ENCODE data around the gene LIME1.

The LIME1 gene, protein sequence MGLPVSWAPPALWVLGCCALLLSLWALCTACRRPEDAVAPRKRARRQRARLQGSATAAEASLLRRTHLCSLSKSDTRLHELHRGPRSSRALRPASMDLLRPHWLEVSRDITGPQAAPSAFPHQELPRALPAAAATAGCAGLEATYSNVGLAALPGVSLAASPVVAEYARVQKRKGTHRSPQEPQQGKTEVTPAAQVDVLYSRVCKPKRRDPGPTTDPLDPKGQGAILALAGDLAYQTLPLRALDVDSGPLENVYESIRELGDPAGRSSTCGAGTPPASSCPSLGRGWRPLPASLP

GRCh38 chr20:63735859-63736718, at the start of gene LIME1:
Gene LIME1 (plus strand): TSS chr20:63736664. CDS start chr20:63737550, 886 bp downstream.
- no peak for DNase-seq (ENCODE audit: low read depth)

- DNase-seq (ENCODE audit: low read depth): no peak
Observed at GRCh38 chr20:63687419-63688178, 48.9 kb upstream of the LIME1 start.

GRCh38 chr20:63688228-63689045, 48.0 kb upstream of the LIME1 start:
- DNase-seq (ENCODE audit: low read depth): no peak

DNA sequence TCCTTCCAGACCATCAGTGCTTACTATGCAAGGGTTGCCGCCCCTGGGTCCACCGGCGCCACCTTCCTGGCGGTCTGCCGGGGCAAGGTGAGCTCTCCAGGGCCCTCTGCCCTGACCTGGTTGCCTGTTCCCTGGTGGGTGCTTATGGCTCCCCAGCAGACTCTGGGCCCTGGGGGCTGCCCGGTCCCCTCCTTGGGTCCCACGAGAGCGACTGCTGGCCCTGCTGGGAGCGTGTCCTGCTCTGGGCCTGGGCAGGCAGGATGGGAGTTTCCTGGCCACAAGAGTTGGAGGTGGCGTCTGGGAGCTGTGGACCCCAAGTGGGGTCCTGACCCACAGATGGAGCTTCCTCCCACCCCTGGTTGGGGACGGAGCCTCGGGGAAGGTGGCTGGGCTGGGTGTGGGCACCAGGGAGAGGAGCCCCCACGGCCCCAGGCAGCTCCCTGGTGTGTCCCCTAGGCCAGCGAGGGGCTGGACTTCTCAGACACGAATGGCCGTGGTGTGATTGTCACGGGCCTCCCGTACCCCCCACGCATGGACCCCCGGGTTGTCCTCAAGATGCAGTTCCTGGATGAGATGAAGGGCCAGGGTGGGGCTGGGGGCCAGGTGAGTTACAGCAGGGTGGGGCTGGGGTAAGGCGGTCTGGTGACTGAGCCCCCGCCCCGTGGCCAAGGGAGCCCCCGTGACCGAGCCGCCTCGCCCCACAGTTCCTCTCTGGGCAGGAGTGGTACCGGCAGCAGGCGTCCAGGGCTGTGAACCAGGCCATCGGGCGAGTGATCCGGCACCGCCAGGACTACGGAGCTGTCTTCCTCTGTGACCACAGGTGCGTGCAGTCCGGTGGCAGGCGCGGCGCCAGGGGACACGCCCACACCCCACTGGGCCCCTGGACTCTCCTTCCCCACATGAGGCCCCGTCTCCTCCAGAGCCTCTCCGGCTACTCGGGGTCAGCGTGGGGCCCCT, 47.1 kb upstream of the LIME1 start:
- DNase-seq (ENCODE audit: low read depth): no peak

DNA sequence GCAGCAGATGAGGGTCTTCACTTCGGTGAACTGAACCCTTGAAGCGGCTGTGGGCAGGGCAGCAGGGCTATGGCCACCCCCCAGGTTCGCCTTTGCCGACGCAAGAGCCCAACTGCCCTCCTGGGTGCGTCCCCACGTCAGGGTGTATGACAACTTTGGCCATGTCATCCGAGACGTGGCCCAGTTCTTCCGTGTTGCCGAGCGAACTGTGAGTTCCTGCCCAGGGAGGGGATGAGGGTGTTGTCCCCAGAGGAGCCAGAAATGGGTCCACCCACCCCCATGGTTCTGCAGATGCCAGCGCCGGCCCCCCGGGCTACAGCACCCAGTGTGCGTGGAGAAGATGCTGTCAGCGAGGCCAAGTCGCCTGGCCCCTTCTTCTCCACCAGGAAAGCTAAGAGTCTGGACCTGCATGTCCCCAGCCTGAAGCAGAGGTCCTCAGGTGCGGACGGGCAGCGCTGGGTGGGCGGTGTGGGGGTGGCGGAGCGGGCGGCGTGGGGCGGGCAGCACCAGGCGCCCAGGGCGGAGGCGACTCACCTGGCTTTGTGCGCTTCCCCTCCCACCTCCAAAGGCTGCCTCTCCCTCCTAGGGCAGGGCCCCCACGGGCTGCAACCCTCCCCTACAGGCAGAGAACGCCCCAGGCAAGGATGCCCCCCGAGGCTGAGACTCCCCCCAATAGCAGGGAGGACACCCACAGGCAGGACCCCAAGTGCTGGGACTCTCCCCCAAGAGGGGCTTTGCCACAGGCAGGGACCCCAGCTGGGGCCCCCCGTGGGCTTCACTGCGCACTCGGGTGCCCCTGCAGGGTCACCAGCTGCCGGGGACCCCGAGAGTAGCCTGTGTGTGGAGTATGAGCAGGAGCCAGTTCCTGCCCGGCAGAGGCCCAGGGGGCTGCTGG, 46.2 kb upstream of the LIME1 start:
- no peak for DNase-seq (ENCODE audit: low read depth)

GRCh38 chr20:63690898-63691710, 45.4 kb upstream of the LIME1 start:
- DNase-seq (ENCODE audit: low read depth): no peak

DNA sequence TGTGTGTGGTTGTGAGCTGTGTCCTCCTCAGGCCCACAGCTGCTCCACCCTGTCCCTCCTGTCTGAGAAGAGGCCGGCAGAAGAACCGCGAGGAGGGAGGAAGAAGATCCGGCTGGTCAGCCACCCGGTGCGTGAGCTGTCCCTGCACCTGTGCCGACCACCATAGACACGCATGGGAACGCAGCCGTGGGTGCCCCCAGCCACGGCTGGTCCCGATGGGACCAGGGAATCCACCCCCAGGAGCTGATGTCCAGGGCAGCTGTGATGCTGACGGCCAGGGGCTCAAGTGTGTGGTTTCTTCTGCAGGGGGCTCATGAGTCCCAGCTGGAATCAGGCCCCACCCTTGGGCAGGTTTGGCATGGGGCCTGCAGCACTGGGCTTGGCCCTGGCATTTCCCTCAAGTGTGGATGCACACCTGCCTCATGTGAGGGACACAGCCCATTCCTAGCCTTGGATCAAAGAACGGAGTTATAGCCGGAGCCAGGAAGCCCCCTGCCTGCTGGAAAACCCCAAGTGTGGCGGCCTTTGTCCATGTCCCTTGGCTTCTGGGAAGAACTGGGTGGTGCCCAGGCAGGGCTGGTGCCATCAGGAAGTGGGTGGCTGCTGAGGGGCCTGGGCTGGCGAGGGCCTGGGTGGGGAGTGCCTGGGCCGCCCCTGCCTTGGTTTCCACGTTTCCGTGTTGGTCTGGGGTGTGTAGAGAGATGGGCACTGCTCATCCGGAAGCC, 44.6 kb upstream of the LIME1 start:
- no peak for DNase-seq (ENCODE audit: low read depth)

GRCh38 chr20:63692436-63693082, 43.9 kb upstream of the LIME1 start:
- DNase-seq (ENCODE audit: low read depth): no peak

DNA sequence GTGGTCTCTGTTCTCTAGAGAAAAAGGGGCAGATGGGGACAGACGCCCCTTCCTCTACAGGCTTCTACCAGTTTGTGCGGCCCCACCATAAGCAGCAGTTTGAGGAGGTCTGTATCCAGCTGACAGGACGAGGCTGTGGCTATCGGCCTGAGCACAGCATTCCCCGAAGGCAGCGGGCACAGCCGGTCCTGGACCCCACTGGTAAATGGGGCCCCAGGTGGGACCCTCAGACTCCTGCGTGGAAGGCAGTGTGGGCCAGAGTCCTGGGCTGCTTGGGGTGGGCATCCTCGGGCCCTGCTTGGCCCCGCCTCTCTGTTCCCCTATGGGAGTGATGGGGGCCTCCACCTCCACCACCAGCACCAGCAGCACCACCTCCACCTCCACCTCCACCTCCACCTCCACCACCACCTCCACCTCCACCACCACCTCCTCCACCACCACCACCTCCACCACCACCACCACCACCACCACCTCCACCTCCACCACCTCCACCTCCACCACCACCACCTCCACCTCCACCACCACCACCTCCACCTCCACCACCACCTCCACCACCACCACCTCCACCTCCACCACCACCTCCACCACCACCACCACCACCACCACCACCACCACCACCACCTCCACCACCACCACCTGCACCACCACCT, 43.3 kb upstream of the LIME1 start:
- DNase-seq (ENCODE audit: low read depth): no peak

- no peak for DNase-seq (ENCODE audit: low read depth)
Observed at GRCh38 chr20:63693733-63694583, 42.5 kb upstream of the LIME1 start.

DNA sequence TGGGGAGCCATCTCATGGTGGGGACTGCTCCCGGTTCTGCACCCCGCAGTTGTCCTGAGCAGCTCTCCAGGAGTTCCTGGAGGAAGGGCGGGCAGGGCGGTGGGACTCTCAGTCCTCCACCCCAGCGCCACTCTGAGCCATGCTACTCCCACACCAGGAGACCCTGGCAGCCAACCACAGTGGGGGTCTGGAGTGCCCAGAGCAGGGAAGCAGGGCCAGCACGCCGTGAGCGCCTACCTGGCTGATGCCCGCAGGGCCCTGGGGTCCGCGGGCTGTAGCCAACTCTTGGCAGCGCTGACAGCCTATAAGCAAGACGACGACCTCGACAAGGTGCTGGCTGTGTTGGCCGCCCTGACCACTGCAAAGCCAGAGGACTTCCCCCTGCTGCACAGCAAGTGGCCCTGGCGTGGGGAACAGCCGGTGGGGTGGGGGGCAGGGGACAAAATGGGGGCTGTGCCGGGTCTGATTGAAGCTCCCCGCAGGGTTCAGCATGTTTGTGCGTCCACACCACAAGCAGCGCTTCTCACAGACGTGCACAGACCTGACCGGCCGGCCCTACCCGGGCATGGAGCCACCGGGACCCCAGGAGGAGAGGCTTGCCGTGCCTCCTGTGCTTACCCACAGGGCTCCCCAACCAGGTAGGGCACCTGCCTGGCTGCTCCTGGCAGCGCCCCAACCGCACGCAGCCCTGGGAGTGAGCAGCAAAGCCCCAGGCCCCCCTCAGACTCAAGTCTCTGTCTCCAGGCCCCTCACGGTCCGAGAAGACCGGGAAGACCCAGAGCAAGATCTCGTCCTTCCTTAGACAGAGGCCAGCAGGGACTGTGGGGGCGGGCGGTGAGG, 41.7 kb upstream of the LIME1 start:
- DNase-seq (ENCODE audit: low read depth): no peak

GRCh38 chr20:63695424-63696305, 40.8 kb upstream of the LIME1 start:
- DNase-seq (ENCODE audit: low read depth): no peak

- no peak for DNase-seq (ENCODE audit: low read depth)
Observed at GRCh38 chr20:63696306-63696627, 40.2 kb upstream of the LIME1 start.

Data from non-pigmented ciliary epithelial cell (primary cell).